GM18867 (cell line): Measurements from ENCODE around the gene FCER2.

Experiments
- ATAC-seq: cut with Tn5 transposase; IDR thresholded peaks from one replicate; pipeline ENCODE4 v1.9.1; 2021; ENCODE audit warnings: mild to moderate bottlenecking, moderate library complexity; ENCODE audit not compliant: unreplicated experiment

The FCER2 gene

DNA sequence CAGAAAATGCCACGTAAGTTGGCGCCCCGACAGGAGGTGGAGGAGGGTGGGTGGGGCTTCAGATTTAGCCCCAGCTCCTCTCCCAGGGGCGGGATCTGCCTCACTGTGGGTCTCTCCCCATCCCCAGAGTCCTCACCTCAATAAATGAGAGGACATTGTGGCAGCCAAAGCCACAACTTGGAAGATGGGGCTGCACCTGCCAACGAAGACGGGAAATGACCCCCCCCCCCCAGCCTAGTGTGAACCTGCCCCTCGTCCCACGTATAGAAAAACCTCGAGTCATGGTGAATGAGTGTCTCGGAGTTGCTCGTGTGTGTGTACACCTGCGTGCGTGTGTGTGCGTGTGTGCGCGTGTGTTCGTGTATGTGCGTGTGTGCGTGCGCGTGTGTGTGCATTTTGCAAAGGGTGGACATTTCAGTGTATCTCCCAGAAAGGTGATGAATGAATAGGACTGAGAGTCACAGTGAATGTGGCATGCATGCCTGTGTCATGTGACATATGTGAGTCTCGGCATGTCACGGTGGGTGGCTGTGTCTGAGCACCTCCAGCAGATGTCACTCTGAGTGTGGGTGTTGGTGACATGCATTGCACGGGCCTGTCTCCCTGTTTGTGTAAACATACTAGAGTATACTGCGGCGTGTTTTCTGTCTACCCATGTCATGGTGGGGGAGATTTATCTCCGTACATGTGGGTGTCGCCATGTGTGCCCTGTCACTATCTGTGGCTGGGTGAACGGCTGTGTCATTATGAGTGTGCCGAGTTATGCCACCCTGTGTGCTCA is 22.8 kb downstream of the FCER2 start:
- peak; percentile 40 for ATAC-seq

DNA sequence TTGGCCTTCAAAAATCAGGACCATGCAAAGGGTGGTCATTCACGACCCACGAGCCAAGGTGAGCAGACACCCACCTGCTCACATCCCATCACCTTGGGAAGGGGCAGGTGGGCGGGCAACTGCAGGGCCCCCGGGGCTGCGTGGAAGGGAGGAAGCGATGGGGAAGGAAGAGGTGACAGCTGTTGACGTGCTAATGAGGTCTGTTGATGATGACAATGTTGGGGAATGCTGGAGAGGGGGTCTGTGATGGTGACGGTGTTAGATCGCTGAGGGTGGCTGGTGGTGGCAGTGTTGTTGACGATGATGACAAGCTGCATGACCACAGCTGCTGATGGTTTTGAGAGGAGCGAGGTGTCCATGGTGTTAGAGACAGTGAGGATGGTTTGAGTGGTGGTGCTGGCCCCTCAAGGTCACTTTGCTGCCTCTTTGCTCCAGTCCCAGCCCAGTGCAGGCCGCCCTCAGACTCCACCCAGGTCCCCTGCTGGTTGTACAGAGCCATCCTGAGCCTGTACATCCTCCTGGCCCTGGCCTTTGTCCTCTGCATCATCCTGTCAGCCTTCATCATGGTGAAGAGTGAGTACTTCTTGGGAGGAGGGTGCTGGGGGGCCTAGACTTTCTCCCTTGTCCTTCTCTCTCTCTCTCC is 24.1 kb downstream of the FCER2 start:
- ATAC-seq: no peak

DNA sequence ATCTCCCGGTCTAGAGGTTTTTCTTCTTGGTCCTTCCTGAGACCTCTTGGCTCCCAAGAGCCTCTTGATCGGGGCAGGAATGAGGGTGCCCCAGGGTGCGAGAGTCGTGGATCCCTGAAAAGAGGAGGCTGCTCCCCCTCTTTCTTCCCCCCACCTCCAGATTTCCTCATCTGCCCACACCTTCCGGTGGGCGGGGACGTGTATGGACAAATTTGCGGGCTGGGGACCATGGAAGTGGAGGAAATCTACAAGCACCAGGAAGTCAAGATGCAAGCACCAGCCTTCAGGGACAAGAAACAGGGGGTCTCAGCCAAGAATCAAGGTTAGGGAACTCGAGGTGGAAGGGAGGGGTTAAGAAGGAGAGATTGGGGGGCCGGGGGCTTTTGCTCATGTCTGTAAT is 25.1 kb downstream of the FCER2 start, which contains the start of gene MCEMP1:
Gene MCEMP1, plus strand, starts transcription at position 237 of the 400 bp plus-strand sequence. Its CDS starts 31 bp downstream, at position 268.
- ATAC-seq: no peak

DNA sequence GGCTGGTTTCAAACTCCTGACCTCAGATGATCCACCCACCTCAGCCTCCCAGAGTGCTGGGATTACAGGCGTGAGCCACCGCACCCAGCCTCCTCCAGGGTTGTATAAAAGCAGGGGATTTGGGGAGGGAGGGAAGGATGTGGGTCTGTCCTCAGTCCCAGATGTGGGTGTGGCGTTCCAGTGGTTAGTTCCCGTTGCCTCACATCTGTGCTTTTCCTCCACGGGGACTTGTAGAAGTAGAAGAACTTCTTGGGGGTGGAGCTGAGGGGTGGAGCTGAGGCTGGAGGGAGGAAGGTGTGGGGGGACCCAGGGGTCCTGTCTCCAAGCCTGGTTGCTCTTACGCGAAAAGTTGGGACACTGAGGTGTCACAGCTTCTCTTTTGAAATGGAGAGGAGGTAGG is 25.6 kb downstream of the FCER2 start:
- ATAC-seq: no peak

DNA sequence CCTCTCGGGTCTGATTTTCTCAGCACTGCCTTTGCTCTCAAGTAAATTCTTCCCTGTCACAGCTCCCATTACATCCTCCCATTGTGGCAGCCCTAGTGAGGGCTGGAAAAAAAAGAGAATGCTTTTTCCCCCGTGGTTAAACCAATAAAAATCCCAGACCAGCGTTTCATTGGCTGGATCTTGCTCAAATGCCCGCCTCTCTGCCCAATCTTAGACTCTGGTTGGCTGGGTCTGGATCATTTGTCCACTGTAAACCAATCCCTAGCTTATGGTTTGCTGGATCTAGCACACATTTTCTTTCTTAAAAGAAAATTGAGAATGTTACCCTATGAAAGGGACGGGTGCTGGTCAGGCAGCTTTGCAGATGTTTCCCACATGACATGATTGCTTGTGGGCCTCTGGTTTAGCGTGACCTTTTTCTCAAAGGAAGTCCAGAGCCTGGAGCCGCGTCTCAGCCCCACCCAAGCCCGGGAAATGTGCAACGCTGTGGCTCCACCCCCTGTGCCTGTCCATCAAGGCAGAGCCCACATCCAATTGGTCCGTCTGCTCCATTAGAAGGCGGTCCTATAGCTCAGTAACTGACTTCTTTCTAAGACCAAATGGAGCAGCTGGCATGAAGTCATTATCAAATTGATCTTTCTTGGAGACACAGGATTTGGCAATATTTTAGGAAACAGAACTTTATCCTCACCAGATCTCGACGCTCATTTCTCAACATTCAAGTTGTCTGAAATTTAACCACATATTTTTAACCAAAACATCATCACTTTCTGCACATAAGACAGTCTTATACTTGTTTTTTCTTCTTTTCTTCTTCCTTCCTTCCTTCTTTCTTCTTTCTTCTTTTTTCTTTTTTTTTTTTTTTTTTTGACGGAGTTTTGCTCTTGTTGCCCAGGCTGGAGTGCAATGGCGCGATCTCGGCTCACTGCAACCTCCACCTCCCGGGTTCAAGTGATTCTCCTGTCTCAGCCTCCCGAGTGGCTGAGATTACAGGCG is 27.6 kb downstream of the FCER2 start:
- no peak for ATAC-seq

DNA sequence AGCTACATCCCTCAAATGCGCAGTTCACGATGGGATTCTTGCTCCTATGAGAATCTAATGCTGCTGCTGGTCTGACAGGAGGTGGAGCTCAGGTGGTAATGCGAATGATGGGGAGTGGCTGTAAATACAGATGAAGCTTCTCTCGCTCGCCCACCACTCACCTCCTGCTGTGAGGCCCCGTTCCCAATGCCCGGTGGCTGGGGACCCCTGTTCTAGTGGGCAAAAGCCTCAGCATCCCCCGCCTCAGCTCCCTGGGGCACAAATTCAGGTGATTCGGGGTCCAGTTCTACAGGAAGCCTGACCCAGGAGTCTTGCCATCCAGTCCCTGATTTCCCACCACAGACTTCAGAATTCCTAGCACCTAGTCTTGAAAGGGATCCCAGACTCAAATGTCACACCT is 29.4 kb downstream of the FCER2 start:
- no peak for ATAC-seq

DNA sequence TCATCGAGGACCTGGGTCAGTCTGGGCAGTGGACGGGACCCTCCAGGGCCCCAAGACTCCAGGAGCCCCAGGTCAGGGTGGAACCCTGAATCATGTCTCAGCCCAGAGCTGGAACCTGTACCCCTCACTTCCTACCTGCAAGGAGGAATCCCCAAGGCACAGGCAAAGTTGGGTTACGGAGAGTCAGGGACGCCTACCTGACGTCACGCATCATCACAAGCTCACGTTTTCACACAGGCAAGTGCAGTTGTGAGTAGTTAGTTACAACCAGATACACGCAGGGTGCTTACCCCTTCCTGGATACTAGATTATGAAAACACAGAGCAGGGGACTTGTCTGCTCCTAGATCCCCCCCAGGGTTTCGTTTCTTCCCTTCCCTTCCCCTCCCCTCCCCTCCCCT is 31.1 kb downstream of the FCER2 start:
- no peak for ATAC-seq

DNA sequence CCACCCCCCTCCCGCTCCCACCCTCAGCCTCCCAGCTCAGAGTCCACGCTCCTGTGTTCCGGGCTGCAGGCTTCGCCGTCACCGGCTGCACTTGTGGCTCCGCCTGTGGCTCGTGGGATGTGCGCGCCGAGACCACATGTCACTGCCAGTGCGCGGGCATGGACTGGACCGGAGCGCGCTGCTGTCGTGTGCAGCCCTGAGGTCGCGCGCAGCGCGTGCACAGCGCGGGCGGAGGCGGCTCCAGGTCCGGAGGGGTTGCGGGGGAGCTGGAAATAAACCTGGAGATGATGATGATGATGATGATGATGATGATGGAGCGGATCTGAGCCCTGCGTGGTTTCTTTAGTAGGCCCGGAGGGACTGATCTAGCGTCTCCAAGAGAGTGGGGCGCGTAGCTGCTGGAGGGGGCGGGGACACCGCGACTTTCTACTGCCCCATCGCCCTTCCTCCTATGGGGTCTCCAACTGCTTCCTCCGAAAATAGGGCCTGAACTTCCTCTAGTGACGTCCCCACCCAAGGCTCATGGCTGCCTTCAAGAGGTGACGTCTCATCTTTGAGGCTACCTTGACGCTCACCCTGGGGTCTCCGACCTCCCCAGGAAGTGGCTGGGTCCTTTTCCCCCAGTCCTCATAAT is 31.7 kb downstream of the FCER2 start:
- no peak for ATAC-seq

DNA sequence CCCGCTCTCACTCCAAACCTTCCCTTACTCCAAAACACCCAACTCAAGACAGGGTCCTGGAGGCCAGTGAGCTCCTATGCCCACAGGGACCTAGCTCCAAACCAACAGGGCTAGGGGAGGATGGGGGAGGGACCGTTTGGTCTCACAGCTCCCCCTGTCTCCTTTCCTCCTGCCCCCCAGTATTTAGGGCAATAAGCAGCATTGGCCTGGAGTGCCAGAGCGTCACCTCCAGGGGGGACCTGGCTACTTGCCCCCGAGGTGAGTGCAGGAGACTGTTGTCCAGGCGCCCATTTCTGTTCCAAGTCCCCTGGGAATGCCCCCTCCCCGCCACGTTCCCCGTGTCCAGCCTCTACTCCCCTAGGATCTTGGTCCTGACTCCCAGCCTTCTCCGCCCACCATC is 32.3 kb downstream of the FCER2 start:
- ATAC-seq: no peak

DNA sequence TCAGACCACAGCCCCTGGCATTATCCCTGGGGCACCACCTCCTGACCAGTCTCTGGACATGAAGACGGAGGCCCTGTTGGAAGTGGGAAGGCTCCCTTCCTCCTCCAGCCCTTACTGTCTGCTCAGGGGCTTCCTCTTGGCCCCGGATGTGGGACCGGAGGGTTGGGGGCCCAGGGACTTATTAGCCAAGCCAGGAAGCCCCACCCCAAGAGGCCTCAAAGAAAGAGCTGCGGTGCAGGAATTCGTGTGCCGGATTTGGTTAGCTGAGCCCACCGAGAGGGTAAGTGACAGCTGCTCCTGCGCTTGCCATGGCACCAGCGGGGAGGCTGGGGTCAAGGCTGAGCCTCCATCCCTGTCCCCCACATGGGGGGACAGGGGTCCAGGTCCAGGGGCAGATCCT is 33.1 kb downstream of the FCER2 start, which contains the start of gene RETN:
Gene RETN, plus strand, starts transcription at position 208 of the 400 bp plus-strand sequence. CDS start 278 bp downstream, outside the sequence.
- no peak for ATAC-seq

DNA sequence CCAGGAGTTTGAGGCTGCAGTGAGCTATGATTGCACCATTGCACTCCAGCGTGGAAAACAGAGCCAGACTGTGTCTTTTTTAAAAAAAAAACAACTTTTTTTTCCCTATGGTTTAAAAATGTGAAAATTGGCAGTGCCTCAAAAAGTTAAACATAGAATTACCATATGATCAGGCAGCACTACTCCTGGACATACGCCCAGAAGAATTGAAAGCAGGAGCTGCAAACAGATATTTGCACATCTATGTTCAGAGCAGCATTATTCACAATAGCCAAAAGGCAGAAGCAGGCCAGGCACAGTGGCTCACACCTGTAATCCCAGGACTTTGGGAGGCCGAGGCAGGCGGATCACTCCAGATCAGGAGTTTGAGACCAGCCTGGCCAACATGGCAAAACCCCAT is 36.9 kb downstream of the FCER2 start:
- no peak for ATAC-seq

DNA sequence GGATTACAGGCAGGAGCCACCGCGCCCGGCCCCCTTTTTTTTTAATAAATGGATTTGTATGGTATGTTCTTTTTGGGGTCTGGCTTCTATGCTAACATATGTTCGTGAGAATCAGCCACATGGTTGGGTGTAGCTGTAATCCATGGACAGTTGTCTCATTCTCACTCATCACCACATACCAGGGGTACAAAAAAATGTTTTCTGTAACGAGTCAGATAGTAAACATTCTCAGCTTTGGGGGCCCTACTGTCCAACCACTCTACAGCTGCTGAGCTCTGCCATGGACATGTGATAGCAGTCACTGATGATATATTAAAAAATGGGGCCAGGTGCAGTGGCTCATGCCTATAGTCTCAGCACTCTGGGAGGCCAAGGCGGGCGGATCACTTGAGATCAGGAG is 38.2 kb downstream of the FCER2 start:
- no peak for ATAC-seq

DNA sequence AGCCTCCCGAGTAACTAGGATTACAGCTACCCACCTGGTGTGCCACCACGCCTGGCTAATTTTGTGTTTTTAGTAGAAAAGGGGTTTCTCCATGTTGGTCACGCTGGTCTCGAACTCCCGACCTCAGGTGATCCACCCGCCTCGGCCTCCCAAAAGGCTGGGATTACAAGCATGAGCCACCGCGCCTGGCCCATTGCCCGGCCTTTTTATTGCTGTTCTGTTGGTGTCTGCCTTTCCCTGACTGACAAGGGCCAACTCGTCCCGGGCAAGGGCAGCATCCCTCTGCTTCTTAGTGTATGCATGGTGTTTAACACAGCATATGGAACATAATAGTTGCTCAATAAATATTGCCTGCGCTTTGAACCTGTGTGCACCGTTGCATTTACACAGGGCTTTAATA is 39.3 kb downstream of the FCER2 start:
- ATAC-seq: no peak

DNA sequence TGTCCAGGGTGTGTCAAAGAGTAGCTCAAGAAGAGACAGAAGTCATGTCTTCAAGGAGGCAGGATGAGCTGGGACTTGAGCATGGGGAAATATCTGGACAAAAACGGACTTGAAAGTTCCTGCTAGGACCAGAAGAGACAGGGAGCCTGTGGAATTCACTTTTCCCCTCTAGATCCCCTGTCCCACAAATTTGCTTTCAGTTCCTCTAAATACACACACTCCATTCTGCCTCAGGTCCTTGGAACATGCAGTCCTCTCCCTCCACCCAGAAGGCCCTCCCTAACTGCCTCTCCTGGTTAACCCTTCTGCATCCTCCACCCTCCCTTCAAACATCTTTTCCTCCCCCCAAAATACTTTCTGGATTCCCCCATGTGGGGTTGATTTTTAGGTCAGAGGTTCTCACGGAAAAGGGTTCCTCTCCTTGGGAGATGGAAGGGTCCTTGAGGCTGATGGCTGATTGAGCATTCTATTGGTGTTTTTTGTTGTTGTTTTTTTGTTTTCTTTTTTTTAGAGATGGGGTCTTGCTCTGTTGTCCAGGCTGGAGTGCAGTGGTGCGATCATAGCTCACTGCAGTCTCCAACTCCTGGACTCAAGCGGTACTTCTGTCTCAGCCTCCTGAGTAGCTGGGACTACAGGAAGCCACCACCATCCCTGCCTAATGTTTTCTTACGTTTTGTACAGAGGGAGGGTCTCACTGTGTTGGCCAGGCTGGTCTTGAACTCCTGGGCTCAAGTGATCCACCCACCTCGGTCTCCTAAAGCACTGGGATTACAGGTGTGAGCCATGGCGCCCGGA is 40.0 kb downstream of the FCER2 start:
- ATAC-seq: no peak

DNA sequence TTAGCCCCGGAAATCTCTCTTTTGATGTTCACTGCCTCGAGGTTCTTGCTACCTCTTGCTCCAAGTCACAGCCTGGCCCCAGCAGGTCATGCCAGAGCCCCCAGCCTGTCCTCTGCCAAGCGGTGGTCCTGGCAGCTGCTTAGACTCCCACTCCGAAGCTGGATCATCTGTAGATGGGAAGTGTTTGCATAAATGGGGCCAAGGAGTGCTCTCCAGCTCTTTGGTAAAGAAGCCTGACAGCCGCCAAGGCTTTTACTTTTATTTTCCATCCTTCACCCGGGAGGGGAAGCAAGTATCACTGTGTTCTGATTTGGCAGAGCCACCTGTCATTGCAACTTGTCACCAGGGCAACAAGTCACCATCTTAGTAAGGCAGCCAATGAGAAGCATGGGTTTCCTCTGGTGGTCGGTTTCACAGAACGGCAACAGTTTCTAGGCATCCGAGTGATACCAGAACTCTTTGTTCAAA is 43.7 kb downstream of the FCER2 start:
- ATAC-seq: peak; percentile 82

DNA sequence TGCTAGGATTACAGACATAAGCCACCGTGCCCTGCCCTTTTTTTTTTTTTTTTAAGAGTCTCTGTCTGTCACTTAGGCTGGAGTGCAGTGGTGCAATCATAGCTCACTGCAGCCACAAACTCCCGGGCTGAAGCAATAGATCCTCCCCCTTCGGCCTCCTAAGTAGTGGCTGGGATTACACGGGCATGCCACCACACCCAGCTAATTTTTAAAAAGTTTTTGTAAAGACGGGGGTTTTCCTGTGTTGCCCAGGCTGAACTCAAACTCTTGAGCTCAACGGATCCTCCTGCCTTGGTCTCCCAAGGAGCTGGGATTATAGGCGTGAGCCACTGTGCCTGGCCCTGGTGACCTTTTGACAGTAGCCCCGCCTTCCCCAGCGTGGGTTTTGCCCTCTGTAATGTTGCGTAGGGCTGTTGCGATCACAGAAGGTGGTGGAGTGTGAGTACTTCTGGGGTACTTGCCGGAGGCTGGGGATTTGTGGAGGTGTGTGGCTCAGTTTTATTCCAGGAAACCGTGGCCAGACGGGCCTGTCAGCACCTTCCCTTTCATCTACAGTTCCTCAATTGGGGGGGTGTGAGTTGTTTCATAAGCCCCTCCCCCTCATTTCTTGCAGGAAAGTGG is 44.7 kb downstream of the FCER2 start:
- no peak for ATAC-seq

DNA sequence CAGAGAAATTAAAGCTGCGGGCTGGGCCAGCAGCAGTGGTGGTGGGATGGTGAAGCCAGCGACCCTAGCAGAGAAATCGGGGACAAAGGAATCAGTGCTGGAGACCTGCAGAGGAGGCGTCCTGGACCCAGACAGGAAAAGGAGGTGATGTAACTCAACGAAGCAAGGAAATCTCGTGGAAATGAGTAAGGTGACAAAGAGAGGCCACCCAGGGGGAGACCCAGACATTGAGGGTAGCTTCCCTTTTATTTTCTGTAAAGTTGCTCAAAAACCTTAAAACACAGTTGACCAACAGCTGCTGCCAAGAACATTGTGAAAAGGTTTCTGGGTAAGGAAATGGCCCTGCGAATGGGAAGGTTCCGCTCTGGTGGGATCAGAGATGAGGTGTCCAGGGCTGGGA is 46.4 kb downstream of the FCER2 start:
- ATAC-seq: no peak

DNA sequence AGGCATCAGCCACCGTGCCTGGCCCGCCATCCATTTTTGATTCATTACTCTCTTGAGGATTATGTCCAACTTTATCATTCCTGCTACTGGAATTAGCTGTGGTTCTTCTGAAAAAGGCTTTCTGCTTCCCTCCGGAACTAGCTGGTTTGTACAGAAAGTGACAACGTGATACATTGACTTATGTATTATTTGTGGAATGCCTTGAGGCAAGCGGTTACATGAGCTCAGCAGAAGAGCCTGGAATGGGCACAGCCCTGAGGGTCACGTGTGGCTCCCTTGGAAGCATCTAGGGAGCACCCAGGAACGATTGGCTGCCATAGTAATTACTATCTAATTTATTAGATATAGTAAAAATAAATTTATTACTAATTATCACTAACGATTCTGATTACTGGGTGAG is 47.5 kb downstream of the FCER2 start:
- no peak for ATAC-seq

DNA sequence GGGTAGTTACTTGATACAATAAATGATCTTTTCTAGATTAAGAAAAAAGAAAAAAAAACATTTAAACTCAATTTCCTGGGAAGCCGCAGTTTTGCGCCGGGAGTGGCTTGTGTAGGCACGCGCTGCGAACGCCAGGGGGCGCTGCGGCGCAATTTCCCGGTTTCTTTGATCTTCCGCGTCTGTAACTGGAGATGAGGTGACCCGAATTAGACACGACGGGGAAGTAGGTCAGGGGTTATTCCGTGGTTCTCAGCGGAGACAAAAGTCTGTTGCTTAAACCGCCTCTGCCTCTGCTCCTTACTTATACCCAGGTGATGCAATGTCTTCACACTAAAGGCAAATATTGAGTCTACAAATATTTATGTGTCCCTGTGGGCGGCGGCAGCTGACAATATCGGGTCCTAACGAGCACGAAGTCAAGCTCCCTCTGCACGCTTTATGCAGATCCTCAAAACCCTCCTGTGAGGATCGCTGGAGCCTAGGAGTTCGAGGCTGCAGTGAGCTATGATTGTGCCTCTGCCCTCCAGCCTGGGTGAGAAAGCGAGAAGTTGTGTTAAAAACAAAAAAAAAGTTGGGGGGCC is 49.8 kb downstream of the FCER2 start:
- peak; percentile 48 for ATAC-seq
